ENCODE data around the gene DUSP10. TPM values are rescaled to one million over a fixed set of nuclear protein-coding genes. Genes with fewer than 3 reads are reported as not detected.

The DUSP10 gene
- total RNA-seq, 2 experiments from 2014 or later, result 12.1 to 13.0 TPM

GRCh38 chr1:221699978-221700519 lies 41.8 kb downstream of the DUSP10 start:
- Mint-ChIP-seq H3K27me3 (ENCODE audit: low read depth) (no peaks in the 10 kb centered on the region), H3K36me3 (ENCODE audit: low read depth) (peaks cover 60% of the 10 kb centered on the region), H3K27ac (no peak overlapping the region), H3K4me3 (no peak overlapping the region), H3K4me1 (ENCODE audit: low read depth) (peaks cover 17% of the 10 kb centered on the region), H3K9me3 (ENCODE audit: insufficient read depth) (no peaks in the 10 kb centered on the region)
- ATAC-seq, result no peak
- DNase-seq, result no peak
- POLR2A ChIA-PET, result interaction anchor here (1.9 kb wide), 1 partner anchor 42 kb away, joined by 12 read pairs; the partner anchor contains the start of gene DUSP10
- CTCF ChIA-PET, result interaction anchor here (1.0 kb wide), 1 partner anchor 10 kb away, joined by 3 read pairs; no protein-coding TSS in a partner anchor

- Mint-ChIP-seq H3K4me3 (no peak overlapping the region), H3K9me3 (ENCODE audit: insufficient read depth) (no peaks in the 10 kb centered on the region), H3K36me3 (ENCODE audit: low read depth) (peaks cover 55% of the 10 kb centered on the region), H3K27ac (no peak overlapping the region), H3K4me1 (ENCODE audit: low read depth) (peaks cover 17% of the 10 kb centered on the region), H3K27me3 (ENCODE audit: low read depth) (no peaks in the 10 kb centered on the region)
- DNase-seq (no peak), ATAC-seq (no peak)
- CTCF ChIA-PET, result no interaction called here
- POLR2A ChIA-PET, result interaction anchor here (1.9 to 3.1 kb wide), 2 partner anchors 41 to 43 kb away, joined by 12 to 16 read pairs; partner anchors contain the start of gene DUSP10
Measured at GRCh38 chr1:221699577-221699976, 42.3 kb downstream of the DUSP10 start.

GRCh38 chr1:221698579-221699349 lies 43.1 kb downstream of the DUSP10 start:
- peak overlapping the region; percentile 12 for H3K27ac Mint-ChIP-seq
- H3K4me3 Mint-ChIP-seq, result no peak overlapping the region
- no peaks in the 10 kb centered on the region for H3K27me3 Mint-ChIP-seq (ENCODE audit: low read depth)
- POLR2A ChIA-PET, result interaction anchor here (0.7 to 3.1 kb wide), 4 partner anchors 14 to 128 kb away, joined by 3 to 16 read pairs (median 4); partner anchors contain the start of gene DUSP10
- ATAC-seq, result no peak
- peaks cover 17% of the 10 kb centered on the region for H3K4me1 Mint-ChIP-seq (ENCODE audit: low read depth)
- no peak for DNase-seq
- peaks cover under 1% of the 10 kb centered on the region for H3K9me3 Mint-ChIP-seq (ENCODE audit: insufficient read depth)
- CTCF ChIA-PET, result interaction anchor here (0.9 to 1.2 kb wide), 3 partner anchors 13 to 757 kb away, joined by 3 to 4 read pairs (median 3); no protein-coding TSS in a partner anchor
- peaks cover 48% of the 10 kb centered on the region for H3K36me3 Mint-ChIP-seq (ENCODE audit: low read depth)

- H3K27me3 Mint-ChIP-seq (ENCODE audit: low read depth), result no peaks in the 10 kb centered on the region
- DNase-seq (no peak), ATAC-seq (no peak)
- H3K36me3 Mint-ChIP-seq (ENCODE audit: low read depth), result peaks cover 48% of the 10 kb centered on the region
- H3K4me1 Mint-ChIP-seq (ENCODE audit: low read depth), result peaks cover 17% of the 10 kb centered on the region
- peaks cover 9% of the 10 kb centered on the region for H3K9me3 Mint-ChIP-seq (ENCODE audit: insufficient read depth)
- POLR2A ChIA-PET, result interaction anchor here (0.6 to 3.1 kb wide), 4 partner anchors 20 to 1898 kb away, joined by 3 to 16 read pairs (median 4); partner anchors contain the start of gene DUSP10
- no peak overlapping the region for H3K4me3 Mint-ChIP-seq
- H3K27ac Mint-ChIP-seq, result no peak overlapping the region
- CTCF ChIA-PET, result interaction anchor here (1.2 to 1.4 kb wide), 2 partner anchors 10 to 758 kb away, joined by 3 read pairs; no protein-coding TSS in a partner anchor
Measured at GRCh38 chr1:221697923-221698425, 43.9 kb downstream of the DUSP10 start.

GRCh38 chr1:221696718-221697461 lies 45.0 kb downstream of the DUSP10 start:
- Mint-ChIP-seq H3K4me3 (no peak overlapping the region), H3K9me3 (ENCODE audit: insufficient read depth) (peaks cover 13% of the 10 kb centered on the region), H3K27ac (no peak overlapping the region), H3K4me1 (ENCODE audit: low read depth) (peaks cover 20% of the 10 kb centered on the region), H3K27me3 (ENCODE audit: low read depth) (no peaks in the 10 kb centered on the region), H3K36me3 (ENCODE audit: low read depth) (peaks cover 40% of the 10 kb centered on the region)
- ATAC-seq (no peak), DNase-seq (no peak)
- CTCF ChIA-PET, result interaction anchor here (1.4 kb wide), 1 partner anchor 12 kb away, joined by 3 read pairs; no protein-coding TSS in a partner anchor
- POLR2A ChIA-PET, result interaction anchor here (0.7 to 3.1 kb wide), 2 partner anchors 44 to 265 kb away, joined by 6 to 16 read pairs; partner anchors contain the start of gene DUSP10

- DNase-seq, result no peak
- no peaks in the 10 kb centered on the region for H3K27me3 Mint-ChIP-seq (ENCODE audit: low read depth)
- peaks cover 34% of the 10 kb centered on the region for H3K36me3 Mint-ChIP-seq (ENCODE audit: low read depth)
- peaks cover 25% of the 10 kb centered on the region for H3K4me1 Mint-ChIP-seq (ENCODE audit: low read depth)
- POLR2A ChIA-PET, result no interaction called here
- H3K4me3 Mint-ChIP-seq, result no peak overlapping the region
- H3K27ac Mint-ChIP-seq, result no peak overlapping the region
- no peak for ATAC-seq
- CTCF ChIA-PET, result no interaction called here
- H3K9me3 Mint-ChIP-seq (ENCODE audit: insufficient read depth), result peaks cover 13% of the 10 kb centered on the region
Measured at GRCh38 chr1:221696027-221696426, 45.9 kb downstream of the DUSP10 start.

GRCh38 chr1:221695301-221695700 lies 46.6 kb downstream of the DUSP10 start:
- DNase-seq (no peak), ATAC-seq (no peak)
- POLR2A ChIA-PET, result interaction anchor here (0.6 kb wide), 1 partner anchor 137 kb away, joined by 3 read pairs; no protein-coding TSS in a partner anchor
- H3K9me3 Mint-ChIP-seq (ENCODE audit: insufficient read depth), result peaks cover 13% of the 10 kb centered on the region
- H3K4me1 Mint-ChIP-seq (ENCODE audit: low read depth), result peaks cover 25% of the 10 kb centered on the region
- CTCF ChIA-PET, result interaction anchor here (0.6 kb wide), 1 partner anchor 425 kb away, joined by 3 read pairs; no protein-coding TSS in a partner anchor
- no peak overlapping the region for H3K27ac Mint-ChIP-seq
- no peak overlapping the region for H3K4me3 Mint-ChIP-seq
- no peaks in the 10 kb centered on the region for H3K27me3 Mint-ChIP-seq (ENCODE audit: low read depth)
- peaks cover 30% of the 10 kb centered on the region for H3K36me3 Mint-ChIP-seq (ENCODE audit: low read depth)

GRCh38 chr1:221694109-221694508 lies 47.8 kb downstream of the DUSP10 start:
- H3K4me3 Mint-ChIP-seq, result no peak overlapping the region
- H3K9me3 Mint-ChIP-seq (ENCODE audit: insufficient read depth), result peaks cover 13% of the 10 kb centered on the region
- no peak overlapping the region for H3K27ac Mint-ChIP-seq
- no peak for ATAC-seq
- ChIA-PET POLR2A (no interaction called here), CTCF (interaction anchor here (0.9 to 1.0 kb wide), 2 partner anchors 14 to 17 kb away, joined by 3 to 5 read pairs; no protein-coding TSS in a partner anchor)
- no peak for DNase-seq
- peaks cover 25% of the 10 kb centered on the region for H3K4me1 Mint-ChIP-seq (ENCODE audit: low read depth)
- H3K27me3 Mint-ChIP-seq (ENCODE audit: low read depth), result no peaks in the 10 kb centered on the region
- H3K36me3 Mint-ChIP-seq (ENCODE audit: low read depth), result peaks cover 25% of the 10 kb centered on the region

- Mint-ChIP-seq H3K4me3 (no peak overlapping the region), H3K27ac (no peak overlapping the region), H3K9me3 (ENCODE audit: insufficient read depth) (peaks cover 13% of the 10 kb centered on the region), H3K4me1 (ENCODE audit: low read depth) (peaks cover 25% of the 10 kb centered on the region), H3K36me3 (ENCODE audit: low read depth) (peaks cover 18% of the 10 kb centered on the region), H3K27me3 (ENCODE audit: low read depth) (no peaks in the 10 kb centered on the region)
- POLR2A ChIA-PET, result interaction anchor here (0.8 kb wide), 1 partner anchor 50 kb away, joined by 3 read pairs; no protein-coding TSS in a partner anchor
- CTCF ChIA-PET, result interaction anchor here (0.9 to 1.0 kb wide), 2 partner anchors 15 to 18 kb away, joined by 3 to 5 read pairs; no protein-coding TSS in a partner anchor
- DNase-seq (no peak), ATAC-seq (no peak)
Measured at GRCh38 chr1:221693087-221693486, 48.8 kb downstream of the DUSP10 start.

GRCh38 chr1:221692643-221693042 lies 49.2 kb downstream of the DUSP10 start:
- DNase-seq, result no peak
- Mint-ChIP-seq H3K36me3 (ENCODE audit: low read depth) (peaks cover 15% of the 10 kb centered on the region), H3K27ac (no peak overlapping the region), H3K27me3 (ENCODE audit: low read depth) (no peaks in the 10 kb centered on the region), H3K9me3 (ENCODE audit: insufficient read depth) (peaks cover 13% of the 10 kb centered on the region), H3K4me3 (no peak overlapping the region), H3K4me1 (ENCODE audit: low read depth) (peaks cover 27% of the 10 kb centered on the region)
- ChIA-PET POLR2A (interaction anchor here (0.8 kb wide), 1 partner anchor 51 kb away, joined by 3 read pairs; no protein-coding TSS in a partner anchor), CTCF (interaction anchor here (0.8 kb wide), 1 partner anchor 15 kb away, joined by 3 read pairs; no protein-coding TSS in a partner anchor)
- no peak for ATAC-seq

GRCh38 chr1:221691261-221691660 lies 50.6 kb downstream of the DUSP10 start:
- peaks cover 27% of the 10 kb centered on the region for H3K4me1 Mint-ChIP-seq (ENCODE audit: low read depth)
- no peak for ATAC-seq
- H3K4me3 Mint-ChIP-seq, result no peak overlapping the region
- peaks cover 7% of the 10 kb centered on the region for H3K36me3 Mint-ChIP-seq (ENCODE audit: low read depth)
- no peaks in the 10 kb centered on the region for H3K27me3 Mint-ChIP-seq (ENCODE audit: low read depth)
- POLR2A ChIA-PET, result no interaction called here
- H3K9me3 Mint-ChIP-seq (ENCODE audit: insufficient read depth), result peaks cover 13% of the 10 kb centered on the region
- no peak for DNase-seq
- H3K27ac Mint-ChIP-seq, result no peak overlapping the region
- CTCF ChIA-PET, result interaction anchor here (0.8 to 2.0 kb wide), 6 partner anchors 13 to 406 kb away, joined by 3 to 8 read pairs (median 4); partner anchors contain the start of gene DUSP10
